NB4 (cell line): ENCODE results near the gene CNTNAP4.
A peak's percentile ranks its signal among the peaks of the same experiment; 100 is the strongest.

ENCODE experiments used
- DNase-seq: peaks from one replicate; pipeline ENCODE4 v3.0.0; 2010; ENCODE audit warnings: low read depth
- H3K4me3 ChIP-seq: one replicate; pipeline ENCODE4 v1.5.1; 2011; ENCODE audit warnings: mild to moderate bottlenecking, low read depth, low read length, moderate library complexity
- MYC ChIP-seq: IDR thresholded peaks from 2 replicates; pipeline ENCODE4 v1.6.1; 2011; ENCODE audit warnings: low read depth, low read length
- POLR2A ChIP-seq: IDR thresholded peaks from 2 replicates; pipeline ENCODE4 v1.6.1; 2011; ENCODE audit warnings: mild to moderate bottlenecking; ENCODE audit not compliant: insufficient read length; ENCODE audit errors: extremely low read depth
- TF ChIP-seq, protein P1 (sequence below): IDR thresholded peaks from one replicate; pipeline ENCODE4 v1.5.1; 2012; ENCODE audit warnings: low read depth, low read length
- TF ChIP-seq, protein P2 (sequence below): IDR thresholded peaks from 2 replicates; pipeline ENCODE4 v1.6.1; 2011; ENCODE audit warnings: low read depth, low read length

Gene CNTNAP4

DNA sequence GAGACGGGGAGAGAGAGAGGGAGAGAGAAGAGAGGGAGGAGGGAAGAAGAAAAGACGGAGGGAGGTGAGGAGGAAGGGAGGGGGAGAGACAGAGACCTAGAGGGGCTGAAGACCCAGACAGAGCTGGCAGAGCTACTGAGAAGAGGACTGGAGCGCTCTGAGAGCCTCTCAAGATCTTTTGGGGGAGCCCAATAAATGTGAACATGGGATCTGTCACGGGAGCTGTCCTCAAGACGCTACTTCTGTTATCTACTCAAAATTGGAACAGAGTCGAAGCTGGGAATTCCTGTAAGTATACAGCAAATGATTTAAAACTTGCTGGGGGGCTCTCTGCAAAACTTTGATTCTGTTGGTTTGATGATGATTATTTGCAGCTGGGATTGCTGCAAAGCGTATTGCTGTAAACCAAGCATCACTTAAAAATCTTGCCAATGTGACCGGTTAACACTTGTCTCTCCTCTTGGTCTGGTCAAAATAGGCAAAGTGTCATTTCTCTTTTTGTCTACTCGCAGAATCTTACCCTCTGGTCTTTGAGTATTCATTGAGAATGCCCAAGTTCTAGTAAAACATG lies 344 bp downstream of the CNTNAP4 start:
- no peak for DNase-seq
- TF ChIP-seq, protein P1, sequence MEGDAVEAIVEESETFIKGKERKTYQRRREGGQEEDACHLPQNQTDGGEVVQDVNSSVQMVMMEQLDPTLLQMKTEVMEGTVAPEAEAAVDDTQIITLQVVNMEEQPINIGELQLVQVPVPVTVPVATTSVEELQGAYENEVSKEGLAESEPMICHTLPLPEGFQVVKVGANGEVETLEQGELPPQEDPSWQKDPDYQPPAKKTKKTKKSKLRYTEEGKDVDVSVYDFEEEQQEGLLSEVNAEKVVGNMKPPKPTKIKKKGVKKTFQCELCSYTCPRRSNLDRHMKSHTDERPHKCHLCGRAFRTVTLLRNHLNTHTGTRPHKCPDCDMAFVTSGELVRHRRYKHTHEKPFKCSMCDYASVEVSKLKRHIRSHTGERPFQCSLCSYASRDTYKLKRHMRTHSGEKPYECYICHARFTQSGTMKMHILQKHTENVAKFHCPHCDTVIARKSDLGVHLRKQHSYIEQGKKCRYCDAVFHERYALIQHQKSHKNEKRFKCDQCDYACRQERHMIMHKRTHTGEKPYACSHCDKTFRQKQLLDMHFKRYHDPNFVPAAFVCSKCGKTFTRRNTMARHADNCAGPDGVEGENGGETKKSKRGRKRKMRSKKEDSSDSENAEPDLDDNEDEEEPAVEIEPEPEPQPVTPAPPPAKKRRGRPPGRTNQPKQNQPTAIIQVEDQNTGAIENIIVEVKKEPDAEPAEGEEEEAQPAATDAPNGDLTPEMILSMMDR: no peak
- TF ChIP-seq POLR2A (no peak), MYC (no peak)
- TF ChIP-seq, protein P2, sequence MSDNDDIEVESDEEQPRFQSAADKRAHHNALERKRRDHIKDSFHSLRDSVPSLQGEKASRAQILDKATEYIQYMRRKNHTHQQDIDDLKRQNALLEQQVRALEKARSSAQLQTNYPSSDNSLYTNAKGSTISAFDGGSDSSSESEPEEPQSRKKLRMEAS: no peak
- H3K4me3 ChIP-seq: no peak overlapping the region

DNA sequence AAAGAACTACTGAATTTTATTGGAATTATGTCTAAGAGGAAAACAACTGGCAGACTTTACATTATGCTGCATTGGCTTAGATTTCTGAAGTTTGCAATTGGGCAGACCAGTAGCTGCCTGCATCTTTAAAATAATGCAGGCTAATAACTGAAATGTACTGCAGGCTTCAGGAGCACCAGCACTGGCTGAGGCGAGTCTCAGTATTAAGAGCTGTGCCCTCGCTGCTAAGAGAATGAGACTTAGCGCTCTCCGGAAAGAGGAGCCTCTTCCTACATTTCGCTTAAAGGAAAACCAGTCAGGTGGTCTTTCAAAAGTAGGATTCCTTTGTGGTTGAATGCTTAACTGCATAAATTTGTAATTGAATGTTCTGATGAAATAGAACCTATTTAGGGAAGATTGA lies 885 bp downstream of the CNTNAP4 start:
- DNase-seq: no peak
- TF ChIP-seq POLR2A (no peak), MYC (no peak)
- TF ChIP-seq, protein P1: no peak
- TF ChIP-seq, protein P2: no peak
- no peak overlapping the region for H3K4me3 ChIP-seq

DNA sequence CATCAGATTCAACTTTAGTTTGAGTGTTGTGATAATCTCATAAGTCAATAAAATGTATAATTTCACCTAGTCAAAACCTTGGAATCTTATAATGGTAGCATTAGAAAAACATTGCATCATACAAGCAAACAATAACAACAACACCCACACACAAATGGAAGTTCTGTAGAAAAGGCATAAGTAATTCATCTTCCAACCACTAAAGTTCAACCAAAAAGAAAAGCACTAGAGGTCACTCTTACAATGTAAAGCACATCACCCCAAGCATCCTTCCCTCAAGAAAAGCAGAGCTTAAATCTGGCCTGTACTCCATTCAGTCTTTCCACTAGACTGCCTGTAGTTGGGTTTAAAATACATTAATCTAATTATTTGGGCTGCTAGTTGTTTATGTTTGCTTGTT lies 1.8 kb downstream of the CNTNAP4 start:
- TF ChIP-seq POLR2A (no peak), MYC (no peak)
- TF ChIP-seq, protein P2: no peak
- TF ChIP-seq, protein P1: no peak
- no peak overlapping the region for H3K4me3 ChIP-seq
- peak; percentile 28 for DNase-seq

DNA sequence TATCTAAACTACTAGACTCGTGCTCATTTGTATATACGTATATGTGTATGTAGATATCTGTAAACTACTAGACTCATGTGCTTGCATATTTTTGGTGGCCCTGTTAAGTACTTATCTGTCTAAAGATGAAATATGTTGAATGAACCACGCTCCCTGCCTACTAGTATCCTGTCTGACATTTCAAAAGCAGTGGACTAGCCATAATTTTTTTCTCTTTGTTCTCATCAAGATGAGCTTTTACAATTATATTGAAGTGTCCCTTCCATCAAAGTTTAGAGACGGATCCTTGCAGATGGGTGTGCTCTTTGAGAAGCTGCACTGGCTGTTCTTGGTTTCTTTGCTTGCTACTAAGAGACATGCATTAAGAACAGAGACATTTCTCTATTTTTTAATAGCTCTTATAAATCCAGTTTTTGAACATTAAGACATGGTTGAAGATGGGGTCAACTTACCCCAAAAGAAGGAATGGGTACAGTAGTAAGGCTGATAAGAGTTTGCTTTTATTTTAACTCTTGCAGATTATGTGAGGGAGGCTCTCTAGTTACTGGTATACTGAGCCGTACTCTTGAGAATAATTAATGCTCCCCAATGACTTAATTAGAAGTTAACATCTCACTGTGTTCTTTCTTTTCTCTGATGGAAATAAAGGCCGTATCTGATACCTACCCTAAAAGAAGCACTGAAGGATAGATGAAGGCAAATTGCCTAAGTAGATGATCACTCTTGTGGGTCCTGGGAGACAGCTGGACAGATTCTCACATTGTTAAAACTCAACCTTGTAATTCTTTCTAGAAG lies 3.4 kb downstream of the CNTNAP4 start:
- DNase-seq: no peak
- TF ChIP-seq, protein P1: no peak
- TF ChIP-seq, protein P2: no peak
- H3K4me3 ChIP-seq: no peak overlapping the region

DNA sequence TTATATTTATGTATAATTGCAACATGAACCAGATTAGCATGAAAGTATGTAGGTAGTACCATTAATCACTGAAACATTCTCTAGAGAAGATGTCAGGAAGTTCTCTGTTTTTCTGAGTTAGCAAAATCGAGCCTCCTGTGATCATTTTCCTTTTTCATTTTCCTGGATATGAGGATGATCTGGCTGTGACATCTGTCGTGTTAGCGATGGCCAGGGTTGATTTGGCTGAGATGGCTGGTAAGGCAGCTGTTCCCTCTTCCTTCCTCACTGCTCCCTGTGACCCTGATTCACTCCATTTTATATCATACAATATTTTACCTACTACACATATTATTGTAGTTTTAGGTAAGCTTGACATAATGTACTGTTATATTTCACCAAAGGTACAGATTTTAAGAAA lies 10.3 kb downstream of the CNTNAP4 start:
- TF ChIP-seq, protein P2: no peak
- TF ChIP-seq POLR2A (no peak), MYC (no peak)
- TF ChIP-seq, protein P1: no peak
- no peak for DNase-seq
- H3K4me3 ChIP-seq: no peak overlapping the region
